GM20000 (cell line): ENCODE results near the gene SPRYD3.
"Not testable (repeated sequence)": the region's sequence is repeated elsewhere in the genome, so short reads cannot be mapped to it uniquely, and the experiment has no call there.

Experiments used
- DNase-seq: peaks from one replicate; pipeline ENCODE4 v3.0.0; 2012; ENCODE audit warnings: low spot score
- TF ChIP-seq, protein P1 (sequence below): IDR thresholded peaks from 2 replicates; pipeline ENCODE4 v1.5.1; 2012; ENCODE audit warnings: mild to moderate bottlenecking, control low read depth; ENCODE audit errors: extremely low read depth, missing control alignments

SPRYD3 gene

DNA sequence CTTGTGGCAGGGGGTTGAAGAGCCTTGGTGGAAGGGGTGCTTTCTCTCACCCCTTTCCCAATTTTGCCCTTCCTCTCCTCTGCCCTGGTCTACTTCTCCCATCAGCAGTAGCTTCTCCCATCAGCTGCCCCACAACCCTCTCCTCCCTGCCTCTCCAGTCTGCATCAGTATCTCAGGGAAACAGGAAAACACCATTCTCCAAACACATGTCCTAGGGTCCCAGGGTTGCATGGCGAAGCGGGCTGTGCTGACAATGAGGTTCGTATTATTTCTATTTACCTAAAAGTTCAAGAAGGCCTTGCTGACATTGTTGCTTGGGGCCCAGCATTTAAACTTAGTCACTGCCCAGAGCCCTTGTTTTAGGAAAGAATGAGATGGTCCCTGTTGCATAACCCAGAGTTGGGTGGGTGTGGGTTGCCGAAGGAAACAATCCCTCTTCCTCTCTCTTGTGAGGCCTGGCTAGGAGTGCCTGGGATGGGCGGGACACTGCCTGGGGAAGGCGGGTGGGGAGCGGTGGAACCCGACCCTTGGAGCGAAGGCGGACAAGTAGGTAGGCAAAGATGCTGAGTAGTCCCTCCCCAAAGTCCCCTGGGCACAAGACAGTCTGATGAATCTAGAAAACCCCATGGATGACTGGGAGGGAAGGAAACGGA, 17.0 kb upstream of the SPRYD3 start:
- no peak for DNase-seq
- TF ChIP-seq, protein P1, sequence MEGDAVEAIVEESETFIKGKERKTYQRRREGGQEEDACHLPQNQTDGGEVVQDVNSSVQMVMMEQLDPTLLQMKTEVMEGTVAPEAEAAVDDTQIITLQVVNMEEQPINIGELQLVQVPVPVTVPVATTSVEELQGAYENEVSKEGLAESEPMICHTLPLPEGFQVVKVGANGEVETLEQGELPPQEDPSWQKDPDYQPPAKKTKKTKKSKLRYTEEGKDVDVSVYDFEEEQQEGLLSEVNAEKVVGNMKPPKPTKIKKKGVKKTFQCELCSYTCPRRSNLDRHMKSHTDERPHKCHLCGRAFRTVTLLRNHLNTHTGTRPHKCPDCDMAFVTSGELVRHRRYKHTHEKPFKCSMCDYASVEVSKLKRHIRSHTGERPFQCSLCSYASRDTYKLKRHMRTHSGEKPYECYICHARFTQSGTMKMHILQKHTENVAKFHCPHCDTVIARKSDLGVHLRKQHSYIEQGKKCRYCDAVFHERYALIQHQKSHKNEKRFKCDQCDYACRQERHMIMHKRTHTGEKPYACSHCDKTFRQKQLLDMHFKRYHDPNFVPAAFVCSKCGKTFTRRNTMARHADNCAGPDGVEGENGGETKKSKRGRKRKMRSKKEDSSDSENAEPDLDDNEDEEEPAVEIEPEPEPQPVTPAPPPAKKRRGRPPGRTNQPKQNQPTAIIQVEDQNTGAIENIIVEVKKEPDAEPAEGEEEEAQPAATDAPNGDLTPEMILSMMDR = no peak

GRCh38 chr12:53095596-53095895, 16.4 kb upstream of the SPRYD3 start:
- DNase-seq = not testable (repeated sequence)

- DNase-seq = not testable (repeated sequence)
Measured at GRCh38 chr12:53094796-53095595, 15.8 kb upstream of the SPRYD3 start.

- TF ChIP-seq, protein P1 = no peak
- no peak for DNase-seq
Measured at GRCh38 chr12:53094394-53094787, 15.2 kb upstream of the SPRYD3 start.

- TF ChIP-seq, protein P1 = no peak
- DNase-seq = no peak
Measured at GRCh38 chr12:53093777-53094393, 14.7 kb upstream of the SPRYD3 start.

- TF ChIP-seq, protein P1 = no peak
- DNase-seq = no peak
Measured at GRCh38 chr12:53091756-53092155, 12.6 kb upstream of the SPRYD3 start.

DNA sequence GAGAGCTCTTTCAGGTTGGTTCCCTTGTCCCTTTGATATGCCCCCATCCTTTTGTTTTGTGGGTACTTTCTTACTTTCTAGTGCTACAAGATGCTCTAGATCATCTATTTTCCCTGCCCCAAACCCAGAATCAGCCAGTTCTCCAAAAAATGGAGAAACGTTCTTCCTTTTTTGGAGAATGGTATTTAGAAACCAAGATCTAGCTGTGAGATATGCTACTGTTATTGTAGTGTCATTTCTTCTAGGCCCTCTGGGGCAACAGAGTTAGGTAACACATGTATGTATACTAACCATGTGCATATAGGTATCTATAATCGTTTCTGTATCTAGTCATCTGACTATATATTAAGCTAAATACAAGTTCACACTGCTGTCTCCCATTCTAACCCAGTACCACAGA, 11.4 kb upstream of the SPRYD3 start:
- TF ChIP-seq, protein P1 = no peak

DNA sequence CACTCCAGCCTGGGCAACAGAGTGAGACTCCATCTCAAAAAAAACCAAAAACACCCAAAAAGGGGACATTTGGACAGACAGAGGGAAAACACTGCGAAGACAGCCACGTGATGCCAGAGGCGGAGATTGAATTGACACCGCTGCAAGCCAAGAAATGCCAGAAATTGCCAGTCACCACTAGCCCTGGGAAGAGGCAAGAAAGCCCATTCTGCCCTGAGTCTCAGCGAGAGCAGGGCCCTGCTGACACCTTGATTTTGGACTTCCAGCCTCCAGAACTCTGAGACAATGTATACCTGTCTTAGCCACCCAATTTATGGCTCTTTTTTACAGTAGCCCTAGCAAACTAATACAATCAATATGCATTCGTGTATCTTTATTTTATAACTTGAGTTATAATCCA, 10.9 kb upstream of the SPRYD3 start:
- DNase-seq = no peak

More for the DNA sequence above, 11.4 kb upstream of the SPRYD3 start:
- DNase-seq = no peak

More for the DNA sequence above, 10.9 kb upstream of the SPRYD3 start:
- TF ChIP-seq, protein P1 = no peak
